Mesenchymal stem cell (in vitro differentiated cells and primary cell): Measurements from ENCODE around the gene SSPN.

Experiments
- DNase-seq: peaks from one replicate; pipeline ENCODE4 v3.0.0-alpha.2; 2013
- H2AFZ ChIP-seq: one replicate; pipeline ENCODE4 v1.6.1; 2013; ENCODE audit warnings: low read depth, mild to moderate bottlenecking, control low read depth, inconsistent platforms, low read length, moderate library complexity
- H2AK5ac ChIP-seq: 2 replicates; pipeline ENCODE4 v1.6.1; 2013; ENCODE audit warnings: low read length, moderate library complexity, mild to moderate bottlenecking, inconsistent platforms; ENCODE audit not compliant: severe bottlenecking
- H2BK120ac ChIP-seq: one replicate; pipeline ENCODE4 v1.6.1; 2013; ENCODE audit warnings: low read depth, mild to moderate bottlenecking, inconsistent platforms, low read length, moderate library complexity
- H2BK12ac ChIP-seq, 2 experiments: one replicate each; pipeline ENCODE4 v1.6.1; 2013; ENCODE audit warnings: inconsistent platforms in 2 of 2, low read length in 2 of 2, mild to moderate bottlenecking in 2 of 2, moderate library complexity in 2 of 2, control low read depth in 1 of 2
- H2BK15ac ChIP-seq: one replicate; pipeline ENCODE4 v1.6.1; 2013; ENCODE audit warnings: mild to moderate bottlenecking, low read depth, inconsistent platforms; ENCODE audit not compliant: poor library complexity, severe bottlenecking
- H2BK5ac ChIP-seq: 2 replicates; pipeline ENCODE4 v1.6.1; 2013; ENCODE audit warnings: low read depth, mild to moderate bottlenecking, low read length, control low read depth, inconsistent platforms; ENCODE audit not compliant: poor library complexity, severe bottlenecking
- H3K14ac ChIP-seq, 2 experiments: one replicate each; pipeline ENCODE4 v1.6.1; 2013; ENCODE audit warnings: inconsistent platforms in 2 of 2, low read length in 2 of 2, control low read depth in 1 of 2, mild to moderate bottlenecking in 1 of 2, moderate library complexity in 1 of 2
- H3K18ac ChIP-seq, 2 experiments: one replicate each; pipeline ENCODE4 v1.6.1; 2013; ENCODE audit warnings: inconsistent platforms in 2 of 2, low read length in 2 of 2, control low read depth in 1 of 2, low read depth in 1 of 2, mild to moderate bottlenecking in 1 of 2
- H3K23ac ChIP-seq, 2 experiments: one replicate each; pipeline ENCODE4 v1.6.1; 2013; ENCODE audit warnings: inconsistent platforms in 2 of 2, low read length in 2 of 2, mild to moderate bottlenecking in 2 of 2, moderate library complexity in 2 of 2, control low read depth in 1 of 2
- H3K27ac ChIP-seq: 2 replicates; pipeline ENCODE4 v1.5.1; 2013; ENCODE audit warnings: mild to moderate bottlenecking, moderate library complexity, low read length, control low read depth, inconsistent platforms; ENCODE audit not compliant: poor library complexity, severe bottlenecking
- H3K27me3 ChIP-seq, 2 experiments: 2 replicates each; pipeline versions ENCODE4 v1.6.1 to v1.7.0; 2013; ENCODE audit warnings: low read length in 2 of 2, mild to moderate bottlenecking in 2 of 2, moderate library complexity in 2 of 2, control low read depth in 1 of 2, inconsistent platforms in 1 of 2; ENCODE audit not compliant: control insufficient read depth in 1 of 2, insufficient read depth in 1 of 2
- H3K36me3 ChIP-seq, 2 experiments: 2 replicates each; pipeline versions ENCODE4 v1.6.1 to v1.7.0; 2013; ENCODE audit warnings: low read length in 2 of 2, control low read depth in 1 of 2, inconsistent platforms in 1 of 2, low read depth in 1 of 2, mild to moderate bottlenecking in 1 of 2; ENCODE audit not compliant: insufficient read depth in 2 of 2, control insufficient read depth in 1 of 2
- H3K4ac ChIP-seq, 2 experiments: one replicate each; pipeline ENCODE4 v1.6.1; 2013; ENCODE audit warnings: inconsistent platforms in 2 of 2, low read length in 2 of 2, mild to moderate bottlenecking in 2 of 2, moderate library complexity in 2 of 2, control low read depth in 1 of 2, low read depth in 1 of 2
- H3K4me1 ChIP-seq: 2 replicates; pipeline ENCODE4 v1.6.1; 2013; ENCODE audit warnings: low read depth, low read length, control low read depth; ENCODE audit not compliant: control insufficient read depth, insufficient read depth
- H3K4me2 ChIP-seq: 2 replicates; pipeline ENCODE4 v1.6.1; 2013; ENCODE audit warnings: low read length, mild to moderate bottlenecking, inconsistent platforms; ENCODE audit not compliant: poor library complexity, severe bottlenecking
- H3K4me3 ChIP-seq, 2 experiments: 2 replicates each; pipeline versions ENCODE4 v1.5.1 to v1.7.0; 2013; ENCODE audit warnings: low read length in 2 of 2, mild to moderate bottlenecking in 2 of 2, control low read depth in 1 of 2, low read depth in 1 of 2; ENCODE audit not compliant: insufficient read depth in 1 of 2
- H3K79me1 ChIP-seq: replicated peaks from 2 replicates; pipeline ENCODE4 v1.6.1; 2013; ENCODE audit warnings: mild to moderate bottlenecking, control low read depth, low read length, inconsistent platforms; ENCODE audit not compliant: poor library complexity, severe bottlenecking
- H3K9ac ChIP-seq: 2 replicates; pipeline ENCODE4 v1.7.0; 2013; ENCODE audit warnings: mild to moderate bottlenecking, low read length, moderate library complexity
- H3K9me3 ChIP-seq: 2 replicates; pipeline ENCODE4 v1.7.0; 2013; ENCODE audit warnings: mild to moderate bottlenecking, low read length; ENCODE audit not compliant: control insufficient read depth
- H4K8ac ChIP-seq: one replicate; pipeline ENCODE4 v1.6.1; 2013; ENCODE audit warnings: inconsistent platforms, mild to moderate bottlenecking, low read length, moderate library complexity
- H4K91ac ChIP-seq: one replicate; pipeline ENCODE4 v1.6.1; 2013; ENCODE audit warnings: mild to moderate bottlenecking, low read length, inconsistent platforms
- WGBS: methylation state at CpG from one replicate; pipeline ENCODE4 v1.1.7; 2013; ENCODE audit warnings: mixed read lengths; 5-methylcytosine and 5-hydroxymethylcytosine counted together

SSPN gene

GRCh38 chr12:26226629-26227360, 31.4 kb downstream of the SSPN start:
- H2BK5ac ChIP-seq = no peak overlapping the region
- no peaks in the 10 kb centered on the region for H3K9me3 ChIP-seq
- peak overlapping the region; percentile 60 to 72 for H3K4me3 ChIP-seq
- H4K91ac ChIP-seq = no peak overlapping the region
- peak overlapping the region; percentile 70 for H2BK15ac ChIP-seq
- H3K9ac ChIP-seq = peak overlapping the region; percentile 54
- 4% methylated on average over 39 of the region's 44 CpGs for WGBS
- peak overlapping the region; percentile 97 for H3K4me2 ChIP-seq
- H3K79me1 ChIP-seq = no peaks in the 10 kb centered on the region
- peaks cover 8% of the 10 kb centered on the region for H3K4me1 ChIP-seq
- peak overlapping the region; percentile 20 to 68 for H3K4ac ChIP-seq
- H3K14ac ChIP-seq = peak overlapping the region in 1 of 2 experiments; percentile 90
- H2BK120ac ChIP-seq = no peak overlapping the region
- H2AFZ ChIP-seq = peak overlapping the region; percentile 57
- no peaks in the 10 kb centered on the region for H3K27me3 ChIP-seq
- H2BK12ac ChIP-seq = peak overlapping the region in 1 of 2 experiments; percentile 86
- peak overlapping the region; percentile 43 to 92 for H3K18ac ChIP-seq
- peak; percentile 48 for DNase-seq
- H3K23ac ChIP-seq = peak overlapping the region in 1 of 2 experiments; percentile 97
- H3K36me3 ChIP-seq = no peaks in the 10 kb centered on the region
- no peak overlapping the region for H3K27ac ChIP-seq
- H2AK5ac ChIP-seq = no peak overlapping the region
- H4K8ac ChIP-seq = peak overlapping the region; percentile 57

- Histone ChIP-seq H3K14ac (no peak overlapping the region), H3K27me3 (no peaks in the 10 kb centered on the region), H2BK5ac (no peak overlapping the region), H3K4me3 (peak overlapping the region in 1 of 2 experiments; percentile 72), H3K4ac (no peak overlapping the region), H3K18ac (no peak overlapping the region), H2BK15ac (no peak overlapping the region), H3K79me1 (no peaks in the 10 kb centered on the region), H2BK120ac (no peak overlapping the region), H2AK5ac (no peak overlapping the region), H3K4me1 (peaks cover 8% of the 10 kb centered on the region), H3K36me3 (no peaks in the 10 kb centered on the region), H3K4me2 (no peak overlapping the region), H2BK12ac (no peak overlapping the region), H2AFZ (no peak overlapping the region), H3K9ac (no peak overlapping the region), H4K8ac (no peak overlapping the region), H4K91ac (no peak overlapping the region), H3K9me3 (no peaks in the 10 kb centered on the region), H3K27ac (no peak overlapping the region), H3K23ac (no peak overlapping the region)
- 73% methylated on average over 5 of the region's 6 CpGs for WGBS
- peak; percentile 7 for DNase-seq
These were observed 32.0 kb downstream of the SSPN start for GRCh38 chr12:26227361-26227745.

GRCh38 chr12:26229910-26230309, 34.5 kb downstream of the SSPN start:
- Histone ChIP-seq H3K23ac (no peak overlapping the region), H3K14ac (no peak overlapping the region), H3K79me1 (no peaks in the 10 kb centered on the region), H3K9me3 (no peaks in the 10 kb centered on the region), H2AK5ac (no peak overlapping the region), H2BK15ac (no peak overlapping the region), H3K4me2 (no peak overlapping the region), H2AFZ (no peak overlapping the region), H4K8ac (no peak overlapping the region), H3K27ac (no peak overlapping the region), H3K4me3 (no peak overlapping the region), H4K91ac (no peak overlapping the region), H2BK12ac (no peak overlapping the region), H3K4ac (no peak overlapping the region), H3K4me1 (peaks cover 8% of the 10 kb centered on the region), H3K9ac (no peak overlapping the region), H3K27me3 (no peaks in the 10 kb centered on the region), H3K36me3 (no peaks in the 10 kb centered on the region), H2BK5ac (no peak overlapping the region), H3K18ac (no peak overlapping the region), H2BK120ac (no peak overlapping the region)
- WGBS = 86% methylated on average over 3 of the region's 4 CpGs
- DNase-seq = peak; percentile 37

GRCh38 chr12:26231470-26231869, 36.1 kb downstream of the SSPN start:
- Histone ChIP-seq H3K79me1 (no peaks in the 10 kb centered on the region), H3K18ac (no peak overlapping the region), H2AK5ac (no peak overlapping the region), H2BK15ac (no peak overlapping the region), H3K36me3 (no peaks in the 10 kb centered on the region), H3K4me2 (no peak overlapping the region), H2BK5ac (no peak overlapping the region), H3K23ac (no peak overlapping the region), H3K27ac (no peak overlapping the region), H3K9ac (no peak overlapping the region), H3K9me3 (no peaks in the 10 kb centered on the region), H3K4me3 (no peak overlapping the region), H3K4me1 (peaks cover 2% of the 10 kb centered on the region), H2AFZ (no peak overlapping the region), H3K14ac (no peak overlapping the region), H4K91ac (no peak overlapping the region), H3K4ac (no peak overlapping the region), H3K27me3 (peaks cover 0 to under 1% of the 10 kb centered on the region in 2 experiments), H2BK120ac (no peak overlapping the region), H4K8ac (no peak overlapping the region), H2BK12ac (no peak overlapping the region)
- no peak for DNase-seq
- WGBS = 69% methylated on average over 4 of the region's 4 CpGs
